Measurements from ENCODE around the gene LPP. TPM values are rescaled to one million over a fixed set of nuclear protein-coding genes. Genes with fewer than 3 reads are reported as not detected.

The LPP gene
- total RNA-seq, 1 donor from 2014 or later, result 184 TPM

- Mint-ChIP-seq H3K4me3 (ENCODE audit: unreplicated experiment) (no peak overlapping the region), H3K36me3 (ENCODE audit: unreplicated experiment) (peaks cover 1% of the 10 kb centered on the region), H3K27me3 (ENCODE audit: unreplicated experiment) (no peaks in the 10 kb centered on the region), H3K27ac (ENCODE audit: unreplicated experiment) (peak overlapping the region; percentile 87), H3K9me3 (ENCODE audit: unreplicated experiment) (no peaks in the 10 kb centered on the region), H3K4me1 (ENCODE audit: unreplicated experiment) (peaks cover 35% of the 10 kb centered on the region)
- DNase-seq (ENCODE audit: extremely low spot score, unreplicated experiment), result no peak
- no peak for TF ChIP-seq CTCF (IDR thresholded peaks at IDR 0.05)
Measured at GRCh38 chr3:188899881-188900280, 745.9 kb downstream of the LPP start.

GRCh38 chr3:188900421-188900951 is 746.5 kb downstream of the LPP start:
- Mint-ChIP-seq H3K4me3 (ENCODE audit: unreplicated experiment) (no peak overlapping the region), H3K4me1 (ENCODE audit: unreplicated experiment) (peaks cover 36% of the 10 kb centered on the region), H3K27me3 (ENCODE audit: unreplicated experiment) (no peaks in the 10 kb centered on the region), H3K36me3 (ENCODE audit: unreplicated experiment) (peaks cover 5% of the 10 kb centered on the region), H3K27ac (ENCODE audit: unreplicated experiment) (peak overlapping the region; percentile 87), H3K9me3 (ENCODE audit: unreplicated experiment) (no peaks in the 10 kb centered on the region)
- no peak for TF ChIP-seq CTCF (IDR thresholded peaks at IDR 0.05)
- no peak for DNase-seq (ENCODE audit: extremely low spot score, unreplicated experiment)

- Mint-ChIP-seq H3K36me3 (ENCODE audit: unreplicated experiment) (peaks cover 8% of the 10 kb centered on the region), H3K27me3 (ENCODE audit: unreplicated experiment) (no peaks in the 10 kb centered on the region), H3K27ac (ENCODE audit: unreplicated experiment) (peak overlapping the region; percentile 87), H3K9me3 (ENCODE audit: unreplicated experiment) (no peaks in the 10 kb centered on the region), H3K4me3 (ENCODE audit: unreplicated experiment) (no peak overlapping the region), H3K4me1 (ENCODE audit: unreplicated experiment) (peaks cover 41% of the 10 kb centered on the region)
- TF ChIP-seq CTCF (IDR thresholded peaks at IDR 0.05), result no peak
- DNase-seq (ENCODE audit: extremely low spot score, unreplicated experiment), result no peak
Measured at GRCh38 chr3:188901126-188901525, 747.2 kb downstream of the LPP start.

- Mint-ChIP-seq H3K27ac (ENCODE audit: unreplicated experiment) (peak overlapping the region; percentile 87), H3K4me1 (ENCODE audit: unreplicated experiment) (peaks cover 41% of the 10 kb centered on the region), H3K9me3 (ENCODE audit: unreplicated experiment) (no peaks in the 10 kb centered on the region), H3K27me3 (ENCODE audit: unreplicated experiment) (no peaks in the 10 kb centered on the region), H3K36me3 (ENCODE audit: unreplicated experiment) (peaks cover 8% of the 10 kb centered on the region), H3K4me3 (ENCODE audit: unreplicated experiment) (no peak overlapping the region)
- TF ChIP-seq CTCF (IDR thresholded peaks at IDR 0.05), result no peak
- no peak for DNase-seq (ENCODE audit: extremely low spot score, unreplicated experiment)
Measured at GRCh38 chr3:188901671-188902287, 747.8 kb downstream of the LPP start.

GRCh38 chr3:188904670-188905069 is 750.7 kb downstream of the LPP start:
- H3K27me3 Mint-ChIP-seq (ENCODE audit: unreplicated experiment), result no peaks in the 10 kb centered on the region
- no peak overlapping the region for H3K27ac Mint-ChIP-seq (ENCODE audit: unreplicated experiment)
- peaks cover 9% of the 10 kb centered on the region for H3K36me3 Mint-ChIP-seq (ENCODE audit: unreplicated experiment)
- no peaks in the 10 kb centered on the region for H3K9me3 Mint-ChIP-seq (ENCODE audit: unreplicated experiment)
- H3K4me1 Mint-ChIP-seq (ENCODE audit: unreplicated experiment), result peaks cover 33% of the 10 kb centered on the region
- DNase-seq (ENCODE audit: extremely low spot score, unreplicated experiment), result no peak
- TF ChIP-seq CTCF (IDR thresholded peaks at IDR 0.05), result no peak
- H3K4me3 Mint-ChIP-seq (ENCODE audit: unreplicated experiment), result no peak overlapping the region

Measured in osteocyte (in vitro differentiated cells).